GM12878 (cell line): ENCODE data around the gene MAML2. TPM values are rescaled to one million over a fixed set of nuclear protein-coding genes. Genes with fewer than 3 reads are reported as not detected.

Experiments
- ATAC-seq: fragments of 200-7000 bp; cut with Tn5 transposase; 3 replicates; pipeline ENCODE4 v1.9.1; 2020; ENCODE audit warnings: mild to moderate bottlenecking, moderate library complexity
- BruUV-seq: library from RNA; stranded (reverse); fragments of 400-500 nt; replicated peaks from 2 replicates; lab custom pipeline; 2021; lab: Mats Ljungman, UMichigan
- CTCF ChIA-PET: fragments of 300-600 bp; sonication (Branson Sonifier 250); formaldehyde crosslinking; extraction: SDS; loops from one replicate; lab custom pipeline; 2021; ENCODE audit warnings: inconsistent platforms; lab: Yijun Ruan, JAX
- POLR2A ChIA-PET: fragments of 350-600 bp; formaldehyde crosslinking; extraction: SDS; loops from one replicate; lab custom pipeline; 2021; ENCODE audit warnings: inconsistent platforms; lab: Charles Lee
- RAD21 ChIA-PET: fragments of 300-600 bp; sonication (Branson Sonifier 250); formaldehyde crosslinking; loops from one replicate; lab custom pipeline; 2023; ENCODE audit warnings: antibody characterized with exemption; ENCODE audit not compliant: unreplicated experiment; lab: Charles Lee
- SMC1A ChIA-PET: fragments of 300-600 bp; sonication (Branson Sonifier 250); formaldehyde crosslinking; loops from one replicate; lab custom pipeline; 2023; ENCODE audit not compliant: unreplicated experiment, uncharacterized antibody; lab: Charles Lee
- DNase-seq: peaks from one replicate; pipeline ENCODE4 v3.0.0-alpha.2; 2011; ENCODE audit warnings: low read depth, low spot score
- FAIRE-seq: peaks from 3 replicates; lab custom pipeline; 2011; peaks lifted over from hg19 to GRCh38; lab: Jason Lieb, UNC
- H2AFZ ChIP-seq: 2 replicates; pipeline ENCODE4 v1.6.0; 2011; ENCODE audit warnings: low read depth, low read length, control low read depth; ENCODE audit not compliant: control insufficient read depth
- H3K27ac ChIP-seq: 2 replicates; pipeline ENCODE4 v1.5.1; 2011; ENCODE audit warnings: control low read depth; ENCODE audit not compliant: control insufficient read depth, insufficient read depth
- H3K27me3 ChIP-seq, 2 experiments: replicated peaks in 1 of 2; 2 replicates each; pipeline versions ENCODE4 v1.6.0 to v1.6.1; 2011; ENCODE audit warnings: low read length in 1 of 2; ENCODE audit not compliant: control insufficient read depth in 2 of 2, insufficient read depth in 2 of 2
- H3K36me3 ChIP-seq, 2 experiments: 2 replicates each; pipeline ENCODE4 v1.5.1; 2011; ENCODE audit warnings: low read length in 1 of 2; ENCODE audit not compliant: control insufficient read depth in 2 of 2, insufficient read depth in 2 of 2
- H3K4me1 ChIP-seq: 2 replicates; pipeline ENCODE4 v1.6.1; 2011; ENCODE audit warnings: mild to moderate bottlenecking, low read length, moderate library complexity, mixed read lengths; ENCODE audit not compliant: control insufficient read depth, insufficient read depth
- H3K4me2 ChIP-seq: 2 replicates; pipeline ENCODE4 v1.6.0; 2011; ENCODE audit warnings: control low read depth; ENCODE audit not compliant: control insufficient read depth, insufficient read depth
- H3K4me3 ChIP-seq: fragments of 200-600 bp; sonication (generic); 2 replicates; pipeline ENCODE4 v1.5.1; 2016
- H3K79me2 ChIP-seq: 2 replicates; pipeline ENCODE4 v1.6.0; 2011; ENCODE audit warnings: low read length; ENCODE audit not compliant: control insufficient read depth, insufficient read depth
- H3K9ac ChIP-seq: 2 replicates; pipeline ENCODE4 v1.8.0; 2011; ENCODE audit warnings: low read length, control low read depth, mixed read lengths; ENCODE audit not compliant: control insufficient read depth, insufficient read depth
- H3K9me3 ChIP-seq: replicated peaks from 3 replicates; pipeline ENCODE4 v1.5.1; 2011; ENCODE audit warnings: mild to moderate bottlenecking, low read length; ENCODE audit not compliant: control insufficient read depth, insufficient read depth
- H4K20me1 ChIP-seq: 2 replicates; pipeline ENCODE4 v1.6.0; 2011; ENCODE audit not compliant: control insufficient read depth, insufficient read depth
- CREM ChIP-seq: IDR thresholded peaks from 2 replicates; pipeline ENCODE4 v1.6.1; 2014; ENCODE audit warnings: antibody characterized with exemption, low read depth
- FOXK2 ChIP-seq: fragments of 450-650 bp; IDR thresholded peaks from 2 replicates; pipeline ENCODE4 v1.6.1; 2017; ENCODE audit warnings: mild to moderate bottlenecking, moderate library complexity
- IKZF2 ChIP-seq, 2 experiments: fragments of 450-650 bp; IDR thresholded peaks; 2 replicates each; pipeline ENCODE4 v1.6.1; 2017; ENCODE audit warnings: mild to moderate bottlenecking in 2 of 2, moderate library complexity in 2 of 2
- IRF5 ChIP-seq: fragments of 450-650 bp; IDR thresholded peaks from 2 replicates; pipeline ENCODE4 v1.6.1; 2017; ENCODE audit warnings: borderline replicate concordance
- MLLT1 ChIP-seq: fragments of 450-650 bp; IDR thresholded peaks from 2 replicates; pipeline ENCODE4 v1.6.1; 2016; ENCODE audit warnings: mild to moderate bottlenecking
- NRF1 ChIP-seq: conservative IDR thresholded peaks from 2 replicates; pipeline ENCODE4 v1.6.1; 2011; ENCODE audit warnings: mild to moderate bottlenecking, low read depth, low read length, improper control_type of control experiment
- PKNOX1 ChIP-seq: fragments of 450-650 bp; IDR thresholded peaks from 2 replicates; pipeline ENCODE4 v1.6.1; 2016; ENCODE audit warnings: mild to moderate bottlenecking
- TCF12 ChIP-seq: IDR thresholded peaks from 2 replicates; pipeline ENCODE4 v1.6.1; 2011; ENCODE audit warnings: low read depth, mild to moderate bottlenecking, low read length
- WRNIP1 ChIP-seq: IDR thresholded peaks from 2 replicates; pipeline ENCODE4 v1.6.1; 2011; ENCODE audit warnings: low read depth, low read length, improper control_type of control experiment, borderline replicate concordance
- ZNF207 ChIP-seq: fragments of 450-650 bp; IDR thresholded peaks from 2 replicates; pipeline ENCODE4 v1.6.1; 2014; ENCODE audit warnings: antibody characterized with exemption, mild to moderate bottlenecking, borderline replicate concordance
- WGBS: methylation state at CpG from one replicate; pipeline ENCODE4 v1.1.6; 2016; ENCODE audit warnings: low lambda C conversion rate; ENCODE audit not compliant: insufficient replicate concordance, insufficient coverage; ENCODE audit errors: missing lambda C conversion rate; 5-methylcytosine and 5-hydroxymethylcytosine counted together
- in situ Hi-C: fragments of 300-500 bp; cut with MboI; formaldehyde crosslinking; loops from 9 replicates; pipeline ENCODE4 v1.14.3; 2018; ENCODE audit warnings: mixed read lengths
- intact Hi-C: fragments of 100-400 bp; cut with micrococcal nuclease; formaldehyde crosslinking; loops from one replicate; pipeline ENCODE4 v1.14.2; 2022; ENCODE audit not compliant: unreplicated experiment
- polyA plus RNA-seq, 11 experiments: library from polyadenylated mRNA; depleted of rRNA in 4 of 11; unstranded in 6 of 11; stranded (reverse) in 5 of 11; fragments of >200 nt; fragmentation: Nextera tagmentation in 4 of 11; fragmentation: Illumina TruSeq in 1 of 11; extraction: Ambion mirVana in 4 of 11; extraction: Trizol in 1 of 11; gene quantifications; 1 replicate in 1 of 11; 2 replicates in 10 of 11; pipeline versions ENCODE4 v1.2.1 to v1.2.3, GENCODE V29; 2011 to 2016; ENCODE audit warnings: inconsistent platforms in 2 of 11, missing spikeins in 2 of 11, low read depth in 1 of 11
- total RNA-seq, 4 experiments: library from RNA; depleted of rRNA in 3 of 4; stranded (reverse); fragments of >200 nt in 3 of 4; fragmentation: Illumina TruSeq in 1 of 4; extraction: Trizol in 1 of 4; gene quantifications; 2 replicates each; pipeline versions ENCODE4 v1.2.1 to v1.2.3, GENCODE V29; 2013 to 2021
- TF ChIP-seq, protein P1 (sequence below): fragments of 450-650 bp; IDR thresholded peaks from 2 replicates; pipeline ENCODE4 v1.6.1; 2018; ENCODE audit warnings: borderline replicate concordance, mild to moderate bottlenecking; ENCODE audit not compliant: partially characterized antibody
- TF ChIP-seq, protein P2 (sequence below): IDR thresholded peaks from 2 replicates; pipeline ENCODE4 v1.6.1; 2012; ENCODE audit warnings: mild to moderate bottlenecking, low read depth, low read length

MAML2 gene
- total and polyA plus RNA-seq, 10 of the 15 experiments (the other 5 are each of a cell fraction or from before 2014, with no cell fraction given) = 2.5 to 15.1 (median 12.0) TPM

GRCh38 chr11:96124155-96124554 is 218.8 kb downstream of the MAML2 start:
- Histone ChIP-seq H4K20me1 (no peaks in the 10 kb centered on the region), H3K27ac (no peak overlapping the region), H3K9me3 (no peaks in the 10 kb centered on the region), H3K9ac (no peak overlapping the region), H3K36me3 (no peaks in the 10 kb centered on the region), H3K4me3 (no peak overlapping the region), H3K27me3 (no peaks in the 10 kb centered on the region), H3K79me2 (no peaks in the 10 kb centered on the region), H2AFZ (no peak overlapping the region), H3K4me2 (no peak overlapping the region), H3K4me1 (peaks cover 1% of the 10 kb centered on the region; the same call in 1 of the 2 replicates)
- 40% methylated on average over 2 of the region's 2 CpGs for WGBS
- FAIRE-seq = no peak
- CTCF ChIA-PET = no interaction called here
- RAD21 ChIA-PET = no interaction called here
- no peak for DNase-seq
- BruUV-seq = no TSS peak
- POLR2A ChIA-PET = no interaction called here
- in situ Hi-C loops (no loop called here), intact Hi-C loops (no loop called here)
- SMC1A ChIA-PET = interaction anchor here (1.4 kb wide), 1 partner anchor 16 kb away, joined by 3 read pairs; no protein-coding TSS in a partner anchor
- ATAC-seq = no peak
- TF ChIP-seq, protein P1, sequence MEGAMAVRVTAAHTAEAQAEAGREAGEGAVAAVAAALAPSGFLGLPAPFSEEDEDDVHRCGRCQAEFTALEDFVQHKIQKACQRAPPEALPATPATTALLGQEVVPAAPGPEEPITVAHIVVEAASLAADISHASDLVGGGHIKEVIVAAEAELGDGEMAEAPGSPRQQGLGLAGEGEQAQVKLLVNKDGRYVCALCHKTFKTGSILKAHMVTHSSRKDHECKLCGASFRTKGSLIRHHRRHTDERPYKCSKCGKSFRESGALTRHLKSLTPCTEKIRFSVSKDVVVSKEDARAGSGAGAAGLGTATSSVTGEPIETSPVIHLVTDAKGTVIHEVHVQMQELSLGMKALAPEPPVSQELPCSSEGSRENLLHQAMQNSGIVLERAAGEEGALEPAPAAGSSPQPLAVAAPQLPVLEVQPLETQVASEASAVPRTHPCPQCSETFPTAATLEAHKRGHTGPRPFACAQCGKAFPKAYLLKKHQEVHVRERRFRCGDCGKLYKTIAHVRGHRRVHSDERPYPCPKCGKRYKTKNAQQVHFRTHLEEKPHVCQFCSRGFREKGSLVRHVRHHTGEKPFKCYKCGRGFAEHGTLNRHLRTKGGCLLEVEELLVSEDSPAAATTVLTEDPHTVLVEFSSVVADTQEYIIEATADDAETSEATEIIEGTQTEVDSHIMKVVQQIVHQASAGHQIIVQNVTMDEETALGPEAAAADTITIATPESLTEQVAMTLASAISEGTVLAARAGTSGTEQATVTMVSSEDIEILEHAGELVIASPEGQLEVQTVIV = no peak
- TF ChIP-seq FOXK2 (no peak), IRF5 (no peak), ZNF207 (no peak), IKZF2 (IDR thresholded peaks at IDR 0.05) (no peak), WRNIP1 (no peak), TCF12 (no peak), NRF1 (no peak), CREM (no peak), MLLT1 (no peak), PKNOX1 (no peak)
- TF ChIP-seq, protein P2, sequence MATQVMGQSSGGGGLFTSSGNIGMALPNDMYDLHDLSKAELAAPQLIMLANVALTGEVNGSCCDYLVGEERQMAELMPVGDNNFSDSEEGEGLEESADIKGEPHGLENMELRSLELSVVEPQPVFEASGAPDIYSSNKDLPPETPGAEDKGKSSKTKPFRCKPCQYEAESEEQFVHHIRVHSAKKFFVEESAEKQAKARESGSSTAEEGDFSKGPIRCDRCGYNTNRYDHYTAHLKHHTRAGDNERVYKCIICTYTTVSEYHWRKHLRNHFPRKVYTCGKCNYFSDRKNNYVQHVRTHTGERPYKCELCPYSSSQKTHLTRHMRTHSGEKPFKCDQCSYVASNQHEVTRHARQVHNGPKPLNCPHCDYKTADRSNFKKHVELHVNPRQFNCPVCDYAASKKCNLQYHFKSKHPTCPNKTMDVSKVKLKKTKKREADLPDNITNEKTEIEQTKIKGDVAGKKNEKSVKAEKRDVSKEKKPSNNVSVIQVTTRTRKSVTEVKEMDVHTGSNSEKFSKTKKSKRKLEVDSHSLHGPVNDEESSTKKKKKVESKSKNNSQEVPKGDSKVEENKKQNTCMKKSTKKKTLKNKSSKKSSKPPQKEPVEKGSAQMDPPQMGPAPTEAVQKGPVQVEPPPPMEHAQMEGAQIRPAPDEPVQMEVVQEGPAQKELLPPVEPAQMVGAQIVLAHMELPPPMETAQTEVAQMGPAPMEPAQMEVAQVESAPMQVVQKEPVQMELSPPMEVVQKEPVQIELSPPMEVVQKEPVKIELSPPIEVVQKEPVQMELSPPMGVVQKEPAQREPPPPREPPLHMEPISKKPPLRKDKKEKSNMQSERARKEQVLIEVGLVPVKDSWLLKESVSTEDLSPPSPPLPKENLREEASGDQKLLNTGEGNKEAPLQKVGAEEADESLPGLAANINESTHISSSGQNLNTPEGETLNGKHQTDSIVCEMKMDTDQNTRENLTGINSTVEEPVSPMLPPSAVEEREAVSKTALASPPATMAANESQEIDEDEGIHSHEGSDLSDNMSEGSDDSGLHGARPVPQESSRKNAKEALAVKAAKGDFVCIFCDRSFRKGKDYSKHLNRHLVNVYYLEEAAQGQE = no peak
